Stimulated activated CD4-positive, alpha-beta T cell treated with anti-CD3 and anti-CD28 coated beads, Interleukin-1b, Interleukin-23, amount 100 ng/mL, for 48 hours (primary cell): Measurements from ENCODE around the gene ATP2A2.
A peak's percentile ranks its signal among the peaks of the same experiment; 100 is the strongest.
"Not testable (repeated sequence)": the region's sequence is repeated elsewhere in the genome, so short reads cannot be mapped to it uniquely, and the experiment has no call there.

Experiments
- DNase-seq: peaks from one replicate; pipeline ENCODE4 v3.0.0-alpha.2; 2020

The ATP2A2 gene

DNA sequence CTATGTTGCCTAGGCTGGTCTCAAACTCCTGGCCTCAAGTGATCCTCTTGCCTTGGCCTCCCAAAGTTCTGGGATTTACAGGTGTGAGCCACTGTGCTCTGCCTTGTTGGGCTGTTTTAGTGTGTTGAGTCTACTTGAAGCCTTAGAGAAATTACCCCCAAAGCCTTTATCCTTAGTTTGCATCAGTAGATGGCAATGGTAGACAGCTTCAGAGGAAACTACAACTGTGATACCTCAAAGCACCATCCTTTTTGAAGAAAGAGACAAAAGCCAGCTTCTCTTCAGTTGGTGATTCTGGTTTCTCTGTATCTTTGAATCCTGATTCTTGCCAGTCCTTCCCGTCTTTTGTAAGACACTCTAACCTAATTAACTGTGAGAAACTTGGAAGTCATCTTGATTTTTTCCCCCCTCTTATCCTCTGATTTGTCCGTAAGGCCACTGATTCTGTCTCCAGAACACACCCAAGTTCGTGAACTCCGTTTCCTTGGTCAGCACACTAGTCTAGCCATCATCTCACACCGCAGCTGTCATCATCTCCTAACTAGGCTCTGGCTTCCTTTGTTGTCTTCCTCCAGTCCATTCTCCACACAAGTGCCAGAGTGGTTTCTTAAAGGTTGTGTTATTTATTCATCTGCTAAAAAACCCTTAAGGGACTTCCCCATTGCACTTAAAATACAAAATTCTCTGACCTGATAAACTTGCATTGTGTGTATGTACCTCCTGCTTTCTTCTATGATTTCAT lies 20.2 kb downstream of the ATP2A2 start:
- no peak for DNase-seq

DNA sequence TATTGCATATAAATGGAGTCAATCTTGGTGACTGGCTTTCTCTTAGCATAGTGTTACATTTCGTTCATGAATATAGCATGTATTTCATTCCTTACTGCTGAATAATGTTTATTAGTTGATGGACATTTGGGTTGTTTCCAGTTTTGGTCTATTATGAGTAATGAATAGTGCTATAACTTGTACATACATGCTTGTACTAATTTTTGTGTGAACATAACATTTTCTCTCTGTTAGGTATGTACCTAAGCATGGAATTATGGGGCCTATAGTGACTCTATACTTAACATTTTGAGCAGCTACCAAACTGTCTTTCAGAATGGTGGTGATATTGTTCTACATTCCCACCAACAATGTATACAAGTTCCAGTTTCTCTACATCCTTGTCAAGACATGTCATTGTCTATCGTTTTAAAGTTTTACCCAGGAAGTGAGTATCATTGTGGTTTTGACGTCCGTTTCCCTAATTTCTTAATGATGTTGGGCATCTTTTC lies 23.1 kb downstream of the ATP2A2 start:
- DNase-seq, result no peak

DNA sequence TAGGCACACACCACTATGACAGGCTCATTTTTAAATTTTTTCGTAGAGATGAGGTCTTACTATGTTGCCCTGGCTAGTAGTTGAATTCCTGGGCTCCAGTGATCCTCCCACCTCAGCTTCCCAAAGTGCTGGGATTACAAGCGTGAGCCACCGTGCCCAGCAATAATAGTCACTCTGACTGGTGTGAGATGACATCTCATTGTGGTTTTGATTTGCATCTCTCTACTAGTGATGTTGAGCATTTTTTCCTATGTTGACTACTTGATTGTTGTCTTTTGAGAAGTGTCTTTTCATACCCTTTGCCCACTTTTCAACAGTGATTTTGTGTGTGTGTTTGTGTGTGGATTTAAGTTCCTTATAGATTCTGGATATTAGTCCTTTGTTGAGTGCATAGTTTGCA lies 26.3 kb downstream of the ATP2A2 start:
- DNase-seq, result no peak

DNA sequence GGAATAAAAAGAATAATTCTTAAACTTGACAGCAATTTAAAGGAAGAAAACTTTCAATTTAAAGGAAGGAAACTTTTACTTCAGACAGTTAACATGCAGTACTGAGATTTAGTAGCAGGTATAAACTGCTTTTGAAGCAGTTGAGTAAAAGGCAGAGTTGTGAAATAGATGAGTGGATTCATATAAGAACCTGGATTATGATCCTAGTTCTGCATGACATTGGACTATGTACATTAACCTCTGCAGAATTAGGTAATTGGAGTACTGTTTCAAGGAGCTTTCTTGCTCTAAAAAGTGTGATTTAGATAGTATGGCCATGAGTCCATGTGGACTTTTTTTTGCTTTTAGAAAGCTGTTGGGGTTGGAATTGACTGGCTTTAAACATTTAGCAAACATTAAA lies 29.7 kb downstream of the ATP2A2 start:
- no peak for DNase-seq

DNA sequence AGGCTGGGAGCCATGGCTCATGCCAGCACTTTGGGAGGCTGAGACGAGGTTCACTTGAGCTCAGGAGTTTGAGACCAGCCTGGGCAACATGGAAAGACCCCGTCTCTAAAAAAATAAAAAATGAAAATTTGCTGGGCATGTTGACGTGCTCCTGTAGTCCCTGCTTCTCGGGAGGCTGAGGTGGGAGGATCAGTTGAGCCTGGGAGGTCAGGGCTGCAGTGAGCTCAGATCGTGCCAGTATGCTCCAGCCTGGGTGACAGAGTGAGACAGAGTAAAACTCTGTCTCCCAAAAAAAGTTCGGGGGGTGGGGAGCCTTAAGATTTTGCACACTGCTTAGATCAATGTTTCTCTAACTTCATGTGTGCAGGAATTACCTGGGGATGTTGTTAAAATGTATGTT lies 30.9 kb downstream of the ATP2A2 start:
- no peak for DNase-seq

DNA sequence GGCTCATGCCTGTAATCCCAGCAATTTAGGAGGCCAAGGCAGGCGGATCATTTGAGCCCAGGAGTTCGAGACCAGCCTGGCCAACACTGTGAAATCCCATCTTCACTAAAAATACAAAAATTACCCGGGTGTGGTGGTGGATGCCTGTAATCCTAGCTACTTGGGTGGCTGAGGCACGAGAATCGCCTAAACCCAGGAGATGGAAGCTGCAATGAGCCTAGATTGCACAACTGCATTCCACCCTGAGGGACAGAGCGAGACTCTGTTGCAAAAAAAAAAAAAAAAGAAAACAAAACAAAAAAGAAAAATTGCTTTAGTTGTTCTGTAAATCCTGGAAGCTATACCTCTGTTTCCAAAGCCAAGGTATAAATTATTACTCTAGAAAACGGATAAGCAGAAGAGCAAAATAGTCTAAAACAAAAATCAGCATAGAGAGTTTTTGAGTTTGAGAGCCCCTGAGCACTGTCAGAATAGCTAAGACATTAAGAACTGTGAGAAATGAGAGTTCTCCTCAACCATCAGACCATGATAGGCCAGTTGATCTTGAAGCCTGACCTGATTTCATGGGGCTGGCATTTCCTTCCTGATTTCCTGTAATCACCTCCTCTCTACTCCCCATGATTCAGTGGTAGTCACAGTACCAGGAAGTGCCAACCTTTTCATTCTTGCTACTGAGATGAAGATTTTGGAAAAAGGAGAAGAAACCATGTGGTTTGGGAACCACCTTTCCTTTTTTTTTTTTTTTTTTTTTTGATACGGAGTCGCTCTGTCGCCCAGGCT lies 31.7 kb downstream of the ATP2A2 start:
- peak; percentile 17 for DNase-seq

DNA sequence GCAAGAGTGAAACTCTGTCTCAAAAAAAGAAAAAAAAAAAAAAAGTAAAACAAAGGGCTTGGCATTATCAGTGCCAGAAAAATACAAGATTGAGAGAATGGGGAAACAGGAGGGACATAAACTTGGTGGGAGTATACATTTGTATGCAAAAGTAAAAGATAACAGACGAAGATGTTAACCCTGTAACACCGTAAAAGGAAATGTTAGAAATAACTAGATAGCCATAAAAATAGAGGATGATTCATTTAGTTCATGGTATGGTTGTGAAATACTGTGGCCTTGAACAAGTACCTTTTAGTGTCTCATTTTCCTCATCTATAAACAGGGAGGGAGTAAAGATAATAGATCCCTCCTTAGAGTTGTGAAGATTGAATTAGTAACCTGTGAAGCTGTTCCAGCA lies 33.3 kb downstream of the ATP2A2 start:
- no peak for DNase-seq

DNA sequence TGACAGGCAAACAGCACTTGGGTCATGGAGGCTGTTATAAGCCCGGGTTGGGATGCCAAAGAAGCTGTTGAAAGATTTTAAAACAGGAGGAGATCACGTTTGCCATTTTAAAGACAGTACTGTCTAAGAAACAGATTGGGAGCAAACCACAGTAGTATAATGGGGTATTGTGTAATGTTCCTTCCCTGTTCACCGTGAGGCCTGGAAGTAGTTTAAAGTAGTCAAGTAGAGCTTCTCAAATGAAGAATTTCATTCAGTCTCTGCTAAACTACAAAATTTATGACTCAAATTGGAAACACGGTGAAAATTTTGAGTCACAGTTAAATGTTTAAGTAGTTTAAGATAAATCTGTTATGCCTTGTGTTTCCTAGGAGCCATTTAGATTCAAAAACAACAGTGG lies 35.8 kb downstream of the ATP2A2 start:
- no peak for DNase-seq

DNA sequence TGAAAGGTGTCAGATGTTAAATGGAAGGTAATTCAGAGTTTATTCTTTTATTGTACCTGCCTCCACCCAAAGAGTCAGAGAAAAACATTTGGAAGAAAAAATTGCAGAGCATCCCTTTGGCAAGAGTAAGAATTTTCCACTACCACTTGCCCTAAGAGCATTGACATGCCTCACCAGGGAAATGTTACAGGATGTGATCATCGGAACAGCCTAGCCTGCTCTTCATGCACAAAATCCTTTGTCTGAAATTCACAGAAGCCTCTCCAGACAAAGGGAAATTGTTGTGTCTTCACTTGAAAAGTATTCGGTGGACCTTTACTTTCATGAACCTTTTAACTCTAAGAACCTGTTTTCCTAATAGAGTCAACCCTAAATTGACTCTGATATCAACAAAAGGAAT lies 36.9 kb downstream of the ATP2A2 start:
- no peak for DNase-seq

DNA sequence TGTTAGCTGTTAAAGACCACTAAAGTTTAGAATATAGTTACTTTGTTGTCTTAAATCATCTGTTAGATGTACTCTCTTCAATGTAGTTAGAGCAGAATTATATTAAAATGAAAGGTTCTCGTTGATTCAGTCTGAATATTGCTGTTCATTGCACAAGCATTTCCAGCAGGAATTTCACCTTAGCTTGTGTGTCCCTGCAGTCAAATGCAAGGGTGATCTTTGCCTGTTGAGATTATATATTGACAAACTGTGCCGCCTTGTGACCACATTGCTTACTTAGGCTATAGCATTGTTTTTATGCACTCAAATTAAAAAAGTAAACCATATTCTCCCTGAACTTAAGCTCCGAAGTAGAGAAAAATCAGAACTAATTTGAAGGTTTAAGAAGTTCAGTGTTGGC lies 39.5 kb downstream of the ATP2A2 start:
- DNase-seq, result no peak

DNA sequence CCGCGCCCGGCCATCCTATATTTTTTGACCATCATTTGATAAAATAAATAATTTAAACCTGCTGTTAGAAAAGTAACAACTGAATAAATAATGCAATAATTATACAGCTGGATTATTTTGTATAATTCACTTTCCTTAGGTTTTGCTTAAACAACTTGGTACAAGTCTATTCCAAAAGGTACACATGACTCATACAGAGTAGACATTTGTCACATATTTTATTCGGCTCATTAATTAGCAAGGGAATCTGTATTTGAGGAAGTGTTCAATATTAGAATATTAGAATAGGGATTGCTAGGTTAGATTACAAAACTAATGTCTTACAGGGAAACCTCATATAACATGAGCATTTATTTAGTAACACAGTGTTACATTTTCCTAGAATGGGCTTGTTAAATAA lies 48.7 kb downstream of the ATP2A2 start:
- no peak for DNase-seq

DNA sequence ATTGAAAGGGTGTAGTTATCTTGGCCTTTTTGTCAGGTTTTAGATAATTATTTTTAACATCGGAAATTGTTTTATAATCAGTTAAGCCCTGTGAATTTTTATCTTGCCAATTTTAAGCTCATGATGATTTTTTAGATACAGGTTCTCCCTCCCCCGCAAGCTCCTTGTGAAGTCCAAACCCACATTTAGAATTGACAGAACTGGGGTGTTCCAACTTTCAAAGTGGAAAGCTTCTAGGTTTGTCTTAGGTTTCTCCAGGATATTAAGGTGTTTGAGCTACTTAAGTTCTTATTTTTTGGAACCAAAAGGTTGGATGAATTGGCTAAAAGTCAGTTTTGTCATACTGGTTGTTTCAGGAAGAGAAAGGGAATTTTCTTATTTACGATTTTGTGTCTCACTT lies 49.1 kb downstream of the ATP2A2 start:
- no peak for DNase-seq

DNA sequence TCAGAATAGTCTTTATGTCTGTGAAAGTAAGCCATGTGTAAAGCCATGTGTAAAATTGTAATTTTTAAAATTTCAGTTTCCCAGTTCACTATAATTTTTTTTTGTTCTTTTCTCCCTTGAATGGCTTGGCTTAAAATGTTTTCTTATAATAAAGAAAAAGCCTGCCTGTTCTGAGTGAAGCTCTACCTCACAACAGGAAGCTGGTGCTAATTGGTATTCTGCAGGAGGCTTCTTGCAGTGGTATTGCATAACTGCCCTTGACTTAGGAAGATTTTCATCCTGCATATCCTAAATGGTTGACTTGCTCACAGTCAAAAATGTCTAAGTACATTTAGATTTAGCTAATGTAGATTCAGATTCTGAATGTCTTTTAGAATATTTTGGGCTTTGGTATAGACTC lies 49.5 kb downstream of the ATP2A2 start:
- no peak for DNase-seq

DNA sequence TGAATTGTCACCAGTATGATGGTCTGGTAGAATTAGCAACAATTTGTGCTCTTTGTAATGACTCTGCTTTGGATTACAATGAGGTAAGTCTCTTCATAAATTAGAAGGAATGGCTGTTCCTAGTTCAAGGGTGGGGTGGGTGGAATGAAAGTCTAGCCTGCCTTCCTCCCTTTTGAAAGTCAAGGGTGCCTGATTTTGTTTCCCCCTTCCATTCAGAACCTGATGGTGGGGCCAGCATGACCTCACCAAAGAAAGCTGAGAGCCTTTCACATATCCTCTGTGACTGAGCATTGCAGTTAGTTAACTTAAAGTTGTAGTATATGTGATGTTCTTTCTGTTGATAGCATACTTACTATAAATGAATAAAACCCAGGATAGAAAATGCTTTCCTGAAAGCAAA lies 52.2 kb downstream of the ATP2A2 start:
- no peak for DNase-seq

DNA sequence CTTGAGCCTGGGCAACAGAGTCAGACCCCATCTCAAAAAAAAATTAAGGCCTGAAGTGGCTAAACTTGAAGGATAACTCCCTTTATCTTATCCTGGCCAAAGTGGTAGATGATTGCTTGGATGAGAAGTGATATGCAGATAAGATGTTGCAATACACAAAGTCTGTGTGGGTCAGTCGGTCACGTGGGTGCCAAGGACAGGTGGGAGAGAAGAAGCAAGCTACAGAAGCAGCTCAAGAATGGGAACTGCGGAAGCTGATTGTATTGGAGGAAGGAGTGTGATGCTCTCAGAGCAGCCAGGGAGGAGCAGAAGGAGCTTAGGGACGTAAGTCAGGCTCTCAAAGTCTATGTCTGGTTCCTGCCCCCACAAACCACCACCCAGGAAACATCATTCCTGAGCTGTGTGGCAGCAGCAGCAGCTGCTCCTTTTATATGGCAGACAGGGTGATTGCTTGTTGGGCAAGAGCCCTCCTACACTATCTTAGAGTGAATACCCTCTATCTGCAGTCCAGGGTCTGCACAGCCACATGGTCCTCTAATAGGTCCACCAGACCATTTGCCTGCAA lies 54.5 kb downstream of the ATP2A2 start:
- no peak for DNase-seq

DNA sequence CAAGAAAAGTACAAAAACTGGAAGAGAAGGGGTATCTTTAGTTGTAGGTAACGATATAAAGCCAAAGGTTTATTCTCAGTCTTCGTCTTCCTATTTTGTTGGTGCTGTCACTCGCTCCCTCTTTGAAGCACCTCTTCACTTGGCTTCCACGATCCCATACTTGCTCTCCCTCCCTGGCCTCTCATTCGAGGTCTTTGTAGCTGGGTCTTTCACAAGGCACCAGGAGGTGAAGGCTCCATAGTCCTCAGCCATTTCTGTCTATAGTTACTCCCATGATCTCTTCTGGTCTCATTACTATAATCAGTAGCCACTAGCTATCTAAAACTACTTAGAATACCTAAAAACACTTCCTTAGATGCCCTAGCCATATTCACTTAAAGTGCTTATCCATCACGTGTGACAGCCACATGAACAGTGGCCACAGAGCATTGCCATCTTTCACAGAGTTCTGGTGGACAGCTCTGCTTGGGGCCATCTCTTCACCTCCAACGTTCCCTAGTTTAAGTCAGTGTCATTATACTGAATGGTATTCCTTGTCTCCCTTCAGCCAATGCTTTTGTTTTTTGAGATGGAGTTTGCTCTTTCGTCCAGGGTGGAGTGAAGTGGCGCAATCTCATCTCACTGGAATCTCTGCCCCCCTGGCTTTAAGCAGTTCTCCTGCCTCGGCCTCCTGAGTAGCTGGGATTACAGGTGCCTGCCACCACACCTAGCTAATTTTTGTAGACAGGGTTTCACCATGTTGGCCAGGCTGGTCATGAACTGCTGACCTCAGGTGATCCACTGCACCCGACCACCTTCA lies 57.1 kb downstream of the ATP2A2 start:
- no peak for DNase-seq

DNA sequence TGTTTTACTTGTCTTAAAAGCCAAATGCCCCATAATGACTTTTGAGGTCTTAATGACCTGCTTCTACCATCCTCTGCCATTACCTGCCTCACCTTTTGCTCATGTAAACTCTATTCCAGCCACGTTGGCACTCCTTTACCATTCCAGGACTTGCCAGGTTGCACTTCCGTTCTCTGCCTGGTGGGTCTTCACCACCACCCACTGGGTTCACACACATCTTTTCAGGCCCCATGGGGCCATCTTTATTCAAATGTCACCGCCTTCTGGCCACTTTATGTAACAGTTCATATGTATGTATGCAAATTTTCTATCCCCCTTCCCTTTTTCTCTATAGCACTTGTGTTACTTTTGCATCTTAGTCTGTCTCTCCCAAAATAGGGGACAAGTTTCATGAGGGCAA lies 57.7 kb downstream of the ATP2A2 start:
- DNase-seq, result no peak

DNA sequence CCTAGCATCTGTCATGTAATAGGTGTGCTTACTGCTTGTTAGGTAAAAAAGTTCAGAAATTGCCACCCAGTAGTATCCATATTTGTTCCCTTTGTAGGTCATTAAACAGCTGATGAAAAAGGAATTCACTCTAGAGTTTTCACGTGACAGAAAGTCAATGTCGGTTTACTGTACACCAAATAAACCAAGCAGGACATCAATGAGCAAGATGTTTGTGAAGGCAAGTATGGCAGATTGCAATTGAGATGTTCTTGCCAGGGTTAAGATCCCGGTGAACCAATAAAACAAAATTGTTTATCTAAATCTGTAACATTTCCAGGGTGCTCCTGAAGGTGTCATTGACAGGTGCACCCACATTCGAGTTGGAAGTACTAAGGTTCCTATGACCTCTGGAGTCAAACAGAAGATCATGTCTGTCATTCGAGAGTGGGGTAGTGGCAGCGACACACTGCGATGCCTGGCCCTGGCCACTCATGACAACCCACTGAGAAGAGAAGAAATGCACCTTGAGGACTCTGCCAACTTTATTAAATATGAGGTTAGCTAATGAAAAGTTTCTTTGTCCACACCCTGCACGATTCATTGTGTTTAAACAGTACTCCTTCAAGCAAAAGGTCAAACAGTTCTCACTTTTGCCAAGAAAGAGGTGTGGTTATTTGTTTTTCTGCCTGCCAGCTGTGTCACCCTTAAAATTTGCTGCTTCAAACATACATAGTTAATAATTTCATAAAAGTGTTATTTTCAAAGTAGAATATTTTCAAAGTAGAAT lies 58.3 kb downstream of the ATP2A2 start:
- no peak for DNase-seq

DNA sequence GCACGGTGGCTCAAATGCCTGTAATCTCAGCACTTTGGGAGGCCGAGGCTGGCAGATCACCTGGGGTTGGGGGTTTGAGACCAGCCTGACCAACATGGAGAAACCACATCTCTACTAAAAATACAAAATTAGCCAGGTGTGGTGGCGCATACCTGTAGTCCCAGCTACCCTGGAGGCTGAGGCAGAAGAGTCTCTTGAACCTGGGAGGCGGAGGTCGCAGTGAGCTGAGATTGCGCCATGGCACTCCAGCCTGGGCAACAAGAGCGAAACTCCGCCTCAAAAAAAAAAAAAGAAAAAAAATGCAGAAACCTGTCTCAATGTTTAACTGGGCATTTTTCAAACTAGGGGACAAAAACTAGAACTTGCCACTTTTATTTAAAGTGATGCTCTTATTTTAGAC lies 59.2 kb downstream of the ATP2A2 start:
- not testable (repeated sequence) for DNase-seq

DNA sequence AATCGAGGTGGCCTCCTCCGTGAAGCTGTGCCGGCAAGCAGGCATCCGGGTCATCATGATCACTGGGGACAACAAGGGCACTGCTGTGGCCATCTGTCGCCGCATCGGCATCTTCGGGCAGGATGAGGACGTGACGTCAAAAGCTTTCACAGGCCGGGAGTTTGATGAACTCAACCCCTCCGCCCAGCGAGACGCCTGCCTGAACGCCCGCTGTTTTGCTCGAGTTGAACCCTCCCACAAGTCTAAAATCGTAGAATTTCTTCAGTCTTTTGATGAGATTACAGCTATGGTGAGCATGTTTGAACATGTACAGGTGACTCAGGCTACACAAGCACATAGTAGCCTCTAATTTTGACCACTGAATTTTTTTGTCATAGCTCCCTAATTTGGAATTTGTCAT lies 59.7 kb downstream of the ATP2A2 start:
- no peak for DNase-seq

DNA sequence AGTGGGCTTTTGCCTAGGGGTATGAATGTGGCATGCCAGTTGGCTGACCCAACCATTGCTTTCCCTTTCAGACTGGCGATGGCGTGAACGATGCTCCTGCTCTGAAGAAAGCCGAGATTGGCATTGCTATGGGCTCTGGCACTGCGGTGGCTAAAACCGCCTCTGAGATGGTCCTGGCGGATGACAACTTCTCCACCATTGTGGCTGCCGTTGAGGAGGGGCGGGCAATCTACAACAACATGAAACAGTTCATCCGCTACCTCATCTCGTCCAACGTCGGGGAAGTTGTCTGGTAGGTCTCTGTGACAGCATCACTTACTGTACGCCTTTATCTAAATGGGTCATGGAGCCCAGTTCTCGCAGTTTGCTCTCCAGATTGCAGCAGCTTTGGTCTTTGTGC lies 61.1 kb downstream of the ATP2A2 start:
- no peak for DNase-seq

DNA sequence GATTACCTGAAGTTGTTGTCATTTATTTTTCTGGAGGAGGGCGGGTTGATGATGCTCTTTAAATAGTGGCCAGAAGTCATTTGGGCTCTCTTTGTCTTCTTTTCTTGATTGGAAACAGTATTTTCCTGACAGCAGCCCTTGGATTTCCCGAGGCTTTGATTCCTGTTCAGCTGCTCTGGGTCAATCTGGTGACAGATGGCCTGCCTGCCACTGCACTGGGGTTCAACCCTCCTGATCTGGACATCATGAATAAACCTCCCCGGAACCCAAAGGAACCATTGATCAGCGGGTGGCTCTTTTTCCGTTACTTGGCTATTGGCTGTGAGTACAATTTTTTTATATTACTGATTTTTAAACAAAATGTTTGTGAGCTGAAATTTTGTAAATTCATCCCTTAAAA lies 62.1 kb downstream of the ATP2A2 start:
- no peak for DNase-seq
